Esophagus squamous epithelium (tissue), 5 donors: ENCODE data around the gene FREY1. TPM values are rescaled to one million over a fixed set of nuclear protein-coding genes. Genes with fewer than 3 reads are reported as not detected.
"Not testable (repeated sequence)": the region's sequence is repeated elsewhere in the genome, so short reads cannot be mapped to it uniquely, and the experiment has no call there.

Source experiments
- DNase-seq: peaks from one replicate; lab custom pipeline; 2025; lab: John Stamatoyannopoulos, UW
- H3K27ac ChIP-seq, 4 donors: fragments of 200-600 bp; sonication (generic); one replicate each; pipeline ENCODE4 v1.5.1; 2016 to 2019; ENCODE audit warnings: mild to moderate bottlenecking in 1 of 4
- H3K27me3 ChIP-seq, 4 donors: fragments of 200-600 bp; sonication (generic); 1 replicate in 3 of 4; 2 replicates in 1 of 4; pipeline versions ENCODE4 v1.5.1 to v1.6.0; 2017 to 2021; ENCODE audit warnings: antibody characterized with exemption in 1 of 4
- H3K36me3 ChIP-seq, 3 donors: fragments of 200-600 bp; sonication (generic); one replicate each; pipeline ENCODE4 v1.5.1; 2016 to 2019
- H3K4me1 ChIP-seq, 3 donors: fragments of 200-600 bp; sonication (generic); one replicate each; pipeline ENCODE4 v1.5.1; 2017 to 2019
- H3K4me3 ChIP-seq, 4 donors: fragments of 200-600 bp; sonication (generic); 1 replicate in 3 of 4; 2 replicates in 1 of 4; pipeline ENCODE4 v1.5.1; 2016 to 2019; ENCODE audit warnings: mild to moderate bottlenecking in 2 of 4, moderate library complexity in 1 of 4
- H3K9me3 ChIP-seq, 3 donors: fragments of 200-600 bp; sonication (generic); one replicate each; pipeline ENCODE4 v1.5.1; 2016 to 2019
- CTCF ChIP-seq, 6 experiments: fragments of 450-650 bp in 4 of 6; fragments of 200-600 bp in 2 of 6; sonication (generic) in 2 of 6; IDR thresholded peaks; one replicate each; pipeline ENCODE4 v1.5.1; 2016 to 2019; ENCODE audit warnings: antibody characterized with exemption in 6 of 6, mild to moderate bottlenecking in 4 of 6, moderate library complexity in 4 of 6
- POLR2A ChIP-seq, 4 donors: fragments of 450-650 bp; IDR thresholded peaks; one replicate each; pipeline ENCODE4 v1.6.1; 2017; ENCODE audit warnings: antibody characterized with exemption in 4 of 4, mild to moderate bottlenecking in 4 of 4, moderate library complexity in 3 of 4
- WGBS, 2 donors: methylation state at CpG; one replicate each; pipeline ENCODE4 v1.1.5; 2018; 5-methylcytosine and 5-hydroxymethylcytosine counted together
- intact Hi-C: fragments of 100-400 bp; cut with DNase I; formaldehyde crosslinking; loops from one replicate; pipeline ENCODE4 v1.15.0; 2022
- total RNA-seq, 4 donors: library from RNA; depleted of rRNA; stranded (reverse); fragments of >200 nt; gene quantifications; one replicate each; pipeline ENCODE4 v1.1.0, GENCODE V29; 2016
- donor health status: DM: yes; HTN: yes; CAD: no.

Gene FREY1
- total RNA-seq, 4 donors from 2014 or later, result 0.57 to 2.1 (median 1.2) TPM; not detected in 1

- no peak for DNase-seq
Measured at GRCh38 chr11:45909594-45910475, 2.8 kb upstream of the FREY1 start.

DNA sequence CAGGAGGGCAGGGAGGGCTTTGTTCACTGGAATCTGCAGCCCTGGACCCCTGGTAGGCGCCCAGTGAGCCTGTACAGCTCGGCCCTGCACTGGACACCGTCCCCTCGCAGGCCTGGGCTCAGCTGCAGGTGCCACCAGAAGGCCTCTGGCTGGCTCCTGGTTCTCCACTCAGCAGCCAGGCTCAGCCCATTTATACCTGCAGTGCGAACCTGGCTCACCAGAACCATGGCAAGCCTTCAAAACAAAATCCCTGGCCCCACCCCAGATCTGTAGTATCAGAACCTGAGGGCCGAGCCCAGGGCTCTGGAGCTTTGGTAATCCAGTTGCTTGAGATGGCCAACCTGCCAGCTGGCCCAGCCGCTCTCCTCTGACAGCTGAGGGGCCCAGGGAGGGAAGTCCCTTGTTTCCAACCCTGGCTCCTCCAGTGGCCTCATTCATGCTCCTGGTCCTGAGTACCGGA, 870 bp upstream of the FREY1 start:
- H3K9me3 ChIP-seq, result no peaks in the 10 kb centered on the region
- WGBS, 2 donors, result 13% methylated on average over 1 of the region's 8 CpGs; no CpG with 5 or more reads in 1 of the 2 donors
- intact Hi-C loops, result no loop called here
- H3K4me3 ChIP-seq, result no peak overlapping the region
- no peak overlapping the region for H3K27ac ChIP-seq
- H3K36me3 ChIP-seq, result peaks cover 9 to 42% (median 30%) of the 10 kb centered on the region in 3 donors
- no peak for TF ChIP-seq CTCF (IDR thresholded peaks at IDR 0.05)
- no peak for TF ChIP-seq POLR2A (IDR thresholded peaks at IDR 0.05)
- H3K27me3 ChIP-seq, result no peaks in the 10 kb centered on the region
- peaks cover 3 to 26% (median 9%) of the 10 kb centered on the region in 3 donors for H3K4me1 ChIP-seq
- no peak for DNase-seq

More at GRCh38 chr11:45909594-45910475, 2.8 kb upstream of the FREY1 start:
- Histone ChIP-seq H3K27ac (no peak overlapping the region), H3K9me3 (no peaks in the 10 kb centered on the region), H3K4me1 (peaks cover 3 to 26% (median 9%) of the 10 kb centered on the region in 3 donors), H3K4me3 (no peak overlapping the region), H3K36me3 (peaks cover 27 to 61% (median 46%) of the 10 kb centered on the region in 3 donors), H3K27me3 (no peaks in the 10 kb centered on the region)
- TF ChIP-seq POLR2A (IDR thresholded peaks at IDR 0.05) (no peak), CTCF (IDR thresholded peaks at IDR 0.05) (no peak)
- intact Hi-C loops, result no loop called here
- WGBS, 2 donors, result 90% methylated on average over 2 of the region's 32 CpGs

DNA sequence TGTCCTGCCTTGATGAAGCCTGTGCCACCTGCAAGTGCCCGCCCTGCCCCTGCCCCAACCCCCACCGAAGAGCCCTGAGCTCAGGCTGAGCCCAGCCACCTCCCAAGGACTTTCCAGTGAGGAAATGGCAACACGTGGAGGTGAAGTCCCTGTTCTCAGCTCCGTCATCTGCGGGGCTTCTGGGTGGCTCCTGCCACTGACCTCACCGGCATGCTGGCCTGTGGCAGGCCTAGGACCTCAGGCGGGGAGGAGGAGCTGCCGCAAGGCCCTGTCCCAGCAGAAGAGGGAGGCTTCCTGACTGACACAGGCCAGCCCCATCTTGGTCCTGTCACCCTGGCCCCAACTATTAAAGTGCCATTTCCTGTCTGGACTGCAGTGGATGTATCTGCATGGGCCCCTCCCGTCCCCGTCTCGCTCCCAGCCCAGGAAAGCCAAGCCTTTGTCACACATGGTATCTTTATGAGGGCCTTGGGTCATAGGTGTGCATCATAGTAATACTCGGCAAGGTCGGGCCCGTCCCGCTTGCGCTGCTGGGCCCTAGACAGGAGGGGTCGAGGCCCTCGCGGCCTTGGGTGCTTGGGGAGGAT, 882 bp downstream of the FREY1 start:
- intact Hi-C loops, result no loop called here
- no peaks in the 10 kb centered on the region for H3K9me3 ChIP-seq
- DNase-seq, result no peak
- no peak overlapping the region for H3K27ac ChIP-seq
- H3K27me3 ChIP-seq, result peaks cover 0 to under 1% (median 0%) of the 10 kb centered on the region in 4 donors
- TF ChIP-seq CTCF (IDR thresholded peaks at IDR 0.05), result no peak
- no peak for TF ChIP-seq POLR2A (IDR thresholded peaks at IDR 0.05)
- no peak overlapping the region for H3K4me3 ChIP-seq
- 68% methylated on average over 11 of the region's 19 CpGs; no CpG with 5 or more reads in 1 of the 2 donors for WGBS, 2 donors
- peaks cover 9 to 25% (median 21%) of the 10 kb centered on the region in 3 donors for H3K36me3 ChIP-seq
- peaks cover 3 to 27% (median 9%) of the 10 kb centered on the region in 3 donors for H3K4me1 ChIP-seq

- DNase-seq, intact Hi-C loops, H3K27me3 ChIP-seq, H3K27ac ChIP-seq, H3K9me3 ChIP-seq, H3K4me3 ChIP-seq: not testable (repeated sequence)
- WGBS, 2 donors, result no CpG with 5 or more reads among the region's 6 CpGs
- peaks cover 7 to 19% (median 15%) of the 10 kb centered on the region in 3 donors for H3K36me3 ChIP-seq
- peaks cover 7 to 33% (median 14%) of the 10 kb centered on the region in 3 donors for H3K4me1 ChIP-seq
Measured at GRCh38 chr11:45905576-45905975, 1.5 kb downstream of the FREY1 start.

- no peak overlapping the region for H3K27ac ChIP-seq
- H3K4me3 ChIP-seq, result no peak overlapping the region
- TF ChIP-seq POLR2A (IDR thresholded peaks at IDR 0.05) (no peak), CTCF (IDR thresholded peaks at IDR 0.05) (no peak)
- DNase-seq, result no peak
- intact Hi-C loops, result no loop called here
- peaks cover 2 to 14% (median 10%) of the 10 kb centered on the region in 3 donors for H3K36me3 ChIP-seq
- peaks cover 9 to 38% (median 18%) of the 10 kb centered on the region in 3 donors for H3K4me1 ChIP-seq
- peaks cover 0 to 11% (median 0%) of the 10 kb centered on the region in 4 donors for H3K27me3 ChIP-seq
- H3K9me3 ChIP-seq, result no peaks in the 10 kb centered on the region
- 93 to 100% methylated on average over 4 to 5 of the region's 19 CpGs for WGBS, 2 donors
Measured at GRCh38 chr11:45905095-45905494, 2.0 kb downstream of the FREY1 start.
